Measurements from ENCODE around the gene AADACL2.

Gene AADACL2

DNA sequence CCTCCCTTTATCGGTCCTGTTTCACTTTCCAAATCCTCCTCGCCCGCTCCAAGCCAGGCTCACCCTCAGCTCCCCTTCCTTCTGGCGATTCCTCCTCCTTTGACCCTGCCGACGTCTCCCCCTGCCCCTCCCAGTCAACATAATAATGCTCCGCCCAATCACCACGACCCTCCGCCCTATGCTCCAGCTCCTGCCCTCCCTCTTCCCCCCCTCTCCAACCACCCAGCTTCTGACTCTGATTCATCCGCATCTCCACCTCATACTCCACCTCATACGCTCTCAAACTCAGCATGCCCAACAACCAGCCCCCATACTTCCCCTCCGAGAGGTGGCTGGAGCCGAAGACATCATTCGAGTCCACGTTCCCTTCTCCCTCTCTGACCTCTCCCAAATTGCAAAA is 73.1 kb downstream of the AADACL2 start:
- DNase-seq (ENCODE audit: low read depth) = no peak

Data from stromal cell of bone marrow (primary cell).